ENCODE results near the gene TBK1. TPM values are rescaled to one million over a fixed set of nuclear protein-coding genes. Genes with fewer than 3 reads are reported as not detected.

Gene TBK1
- polyA plus RNA-seq, 3 donors, result 14.3 to 24.7 (median 15.5) TPM

DNA sequence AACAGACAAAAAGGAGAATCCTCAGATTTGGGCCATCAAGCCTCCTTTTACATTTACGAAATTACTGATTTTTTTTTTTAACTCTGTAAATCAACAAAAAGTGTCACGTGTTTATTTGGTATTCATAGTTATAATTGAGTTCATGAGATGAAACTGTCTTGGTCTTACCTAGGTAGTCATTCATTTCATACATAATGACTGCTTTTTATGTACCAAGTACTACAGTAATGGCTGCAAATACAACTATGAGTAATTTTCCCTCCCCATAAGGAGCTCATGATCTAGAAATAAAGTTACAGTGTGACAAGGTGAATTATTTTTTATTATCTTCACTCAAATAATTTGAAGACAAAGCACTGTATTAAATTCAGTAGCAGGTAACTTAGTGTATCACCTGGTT is 6.4 kb upstream of the TBK1 start:
- no peaks in the 10 kb centered on the region for H3K27me3 Mint-ChIP-seq (ENCODE audit: low read depth in 3 of 3)
- Histone ChIP-seq H3K9ac (ENCODE audit: insufficient read depth, low read length, poor library complexity, severe bottlenecking) (no peak overlapping the region), H3K27ac (ENCODE audit: low read depth in 1 of 2, low read length in 2 of 2) (no peak overlapping the region), H4K20me1 (ENCODE audit: insufficient read depth, low read length) (no peaks in the 10 kb centered on the region), H3K27me3 (ENCODE audit: control insufficient read depth in 2 of 2, insufficient read depth in 2 of 2, low read length in 2 of 2) (no peaks in the 10 kb centered on the region), H3K36me3 (replicated peaks in 1 of 2; ENCODE audit: control insufficient read depth in 1 of 2, insufficient read depth in 2 of 2, low read length in 2 of 2) (peaks cover 48 to 78% of the 10 kb centered on the region in 2 donors), H3K4me3 (replicated peaks in 1 of 3; ENCODE audit: low read depth in 2 of 3, low read length in 3 of 3) (no peak overlapping the region), H3K4me1 (ENCODE audit: control insufficient read depth in 1 of 2, insufficient read depth in 2 of 2, low read length in 2 of 2) (no peaks in the 10 kb centered on the region), H2AFZ (ENCODE audit: insufficient read depth, low read depth, low read length, poor library complexity, severe bottlenecking) (no peak overlapping the region), H3K79me2 (ENCODE audit: insufficient read depth, low read length) (no peaks in the 10 kb centered on the region), H3K4me2 (replicated peaks; ENCODE audit: extremely low read depth, low read length, poor library complexity, severe bottlenecking) (no peak overlapping the region), H3K9me3 (replicated peaks in 1 of 2; ENCODE audit: control insufficient read depth in 1 of 2, insufficient read depth in 1 of 2, low read length in 2 of 2) (no peaks in the 10 kb centered on the region)
- H3K4me3 Mint-ChIP-seq, result no peak overlapping the region
- no CpG with 5 or more reads among the region's 2 CpGs for WGBS (ENCODE audit: insufficient coverage)
- intact Hi-C loops (cut with micrococcal nuclease), result no loop called here
- peaks cover under 1% of the 10 kb centered on the region for H3K4me1 Mint-ChIP-seq
- TF ChIP-seq, protein P1, sequence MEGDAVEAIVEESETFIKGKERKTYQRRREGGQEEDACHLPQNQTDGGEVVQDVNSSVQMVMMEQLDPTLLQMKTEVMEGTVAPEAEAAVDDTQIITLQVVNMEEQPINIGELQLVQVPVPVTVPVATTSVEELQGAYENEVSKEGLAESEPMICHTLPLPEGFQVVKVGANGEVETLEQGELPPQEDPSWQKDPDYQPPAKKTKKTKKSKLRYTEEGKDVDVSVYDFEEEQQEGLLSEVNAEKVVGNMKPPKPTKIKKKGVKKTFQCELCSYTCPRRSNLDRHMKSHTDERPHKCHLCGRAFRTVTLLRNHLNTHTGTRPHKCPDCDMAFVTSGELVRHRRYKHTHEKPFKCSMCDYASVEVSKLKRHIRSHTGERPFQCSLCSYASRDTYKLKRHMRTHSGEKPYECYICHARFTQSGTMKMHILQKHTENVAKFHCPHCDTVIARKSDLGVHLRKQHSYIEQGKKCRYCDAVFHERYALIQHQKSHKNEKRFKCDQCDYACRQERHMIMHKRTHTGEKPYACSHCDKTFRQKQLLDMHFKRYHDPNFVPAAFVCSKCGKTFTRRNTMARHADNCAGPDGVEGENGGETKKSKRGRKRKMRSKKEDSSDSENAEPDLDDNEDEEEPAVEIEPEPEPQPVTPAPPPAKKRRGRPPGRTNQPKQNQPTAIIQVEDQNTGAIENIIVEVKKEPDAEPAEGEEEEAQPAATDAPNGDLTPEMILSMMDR (IDR thresholded peaks at IDR 0.05), result no peak
- no peaks in the 10 kb centered on the region for H3K9me3 Mint-ChIP-seq
- no peak overlapping the region for H3K27ac Mint-ChIP-seq
- no peak for DNase-seq
- H3K36me3 Mint-ChIP-seq, result peaks cover 60 to 72% of the 10 kb centered on the region in 2 donors

GRCh38 chr12:64446295-64446694 is 5.6 kb upstream of the TBK1 start:
- H3K4me3 ChIP-seq (replicated peaks in 1 of 3; ENCODE audit: low read depth in 2 of 3, low read length in 3 of 3), result no peak overlapping the region
- WGBS (ENCODE audit: insufficient coverage), result no CpG with 5 or more reads among the region's 1 CpG
- Mint-ChIP-seq H3K4me1 (peaks cover 8% of the 10 kb centered on the region), H3K27ac (no peak overlapping the region), H3K4me3 (no peak overlapping the region), H3K36me3 (peaks cover 52 to 64% of the 10 kb centered on the region in 2 donors), H3K27me3 (ENCODE audit: low read depth in 3 of 3) (no peaks in the 10 kb centered on the region), H3K9me3 (no peaks in the 10 kb centered on the region)
- no peak overlapping the region for H3K9ac ChIP-seq (ENCODE audit: insufficient read depth, low read length, poor library complexity, severe bottlenecking)
- no peaks in the 10 kb centered on the region for H3K9me3 ChIP-seq (replicated peaks in 1 of 2; ENCODE audit: control insufficient read depth in 1 of 2, insufficient read depth in 1 of 2, low read length in 2 of 2)
- peaks cover 42 to 70% of the 10 kb centered on the region in 2 donors for H3K36me3 ChIP-seq (replicated peaks in 1 of 2; ENCODE audit: control insufficient read depth in 1 of 2, insufficient read depth in 2 of 2, low read length in 2 of 2)
- TF ChIP-seq, protein P1 (IDR thresholded peaks at IDR 0.05), result no peak
- peaks cover 3 to 6% of the 10 kb centered on the region in 2 donors for H3K4me1 ChIP-seq (ENCODE audit: control insufficient read depth in 1 of 2, insufficient read depth in 2 of 2, low read length in 2 of 2)
- no peak overlapping the region for H3K27ac ChIP-seq (ENCODE audit: low read depth in 1 of 2, low read length in 2 of 2)
- H2AFZ ChIP-seq (ENCODE audit: insufficient read depth, low read depth, low read length, poor library complexity, severe bottlenecking), result no peak overlapping the region
- peaks cover 2% of the 10 kb centered on the region for H3K79me2 ChIP-seq (ENCODE audit: insufficient read depth, low read length)
- H3K27me3 ChIP-seq (ENCODE audit: control insufficient read depth in 2 of 2, insufficient read depth in 2 of 2, low read length in 2 of 2), result no peaks in the 10 kb centered on the region
- intact Hi-C loops (cut with micrococcal nuclease), result no loop called here
- H4K20me1 ChIP-seq (ENCODE audit: insufficient read depth, low read length), result no peaks in the 10 kb centered on the region
- H3K4me2 ChIP-seq (replicated peaks; ENCODE audit: extremely low read depth, low read length, poor library complexity, severe bottlenecking), result no peak overlapping the region
- no peak for DNase-seq

Measured in CD14-positive monocyte (primary cell).